B cell (primary cell): ENCODE results near the gene TIPIN. TPM values are rescaled to one million over a fixed set of nuclear protein-coding genes. Genes with fewer than 3 reads are reported as not detected.
"Not testable (repeated sequence)": the region's sequence is repeated elsewhere in the genome, so short reads cannot be mapped to it uniquely, and the experiment has no call there.

Source experiments
- ATAC-seq: fragments of 200-7000 bp; cut with Tn5 transposase; one replicate; pipeline ENCODE4 v1.10.0; 2021; ENCODE audit warnings: low read depth, mild to moderate bottlenecking, moderate number of reproducible peaks, moderate library complexity
- CTCF ChIA-PET: fragments of 350-600 bp; sonication (Branson Sonifier 250); formaldehyde crosslinking; loops from one replicate; lab custom pipeline; 2021; ENCODE audit warnings: antibody characterized with exemption, inconsistent platforms; lab: Charles Lee
- POLR2A ChIA-PET: fragments of 350-600 bp; sonication (Branson Sonifier 250); formaldehyde crosslinking; loops from one replicate; lab custom pipeline; 2021; ENCODE audit warnings: antibody characterized with exemption; lab: Charles Lee
- DNase-seq: peaks from one replicate; pipeline ENCODE4 v3.0.0; 2013
- H2AFZ ChIP-seq: 2 replicates; pipeline ENCODE4 v1.6.1; 2012; ENCODE audit warnings: mild to moderate bottlenecking, low read depth, low read length; ENCODE audit not compliant: insufficient read depth, poor library complexity, severe bottlenecking
- H3K27ac ChIP-seq, 2 donors: 1 replicate in 1 of 2; 2 replicates in 1 of 2; pipeline ENCODE4 v1.5.1; 2012 to 2013; ENCODE audit warnings: low read length in 2 of 2, mild to moderate bottlenecking in 2 of 2, moderate library complexity in 1 of 2
- H3K27me3 ChIP-seq, 4 experiments: fragments of 200-600 bp in 1 of 4; sonication (generic) in 1 of 4; replicated peaks in 1 of 4; 1 replicate in 2 of 4; 2 replicates in 2 of 4; pipeline versions ENCODE4 v1.6.1 to v1.7.0; 2013 to 2016; ENCODE audit warnings: low read length in 3 of 4, mild to moderate bottlenecking in 2 of 4, mixed read lengths in 1 of 4, moderate library complexity in 1 of 4; ENCODE audit not compliant: insufficient read depth in 4 of 4, control insufficient read depth in 3 of 4; ENCODE audit errors: control extremely low read depth in 1 of 4
- H3K36me3 ChIP-seq, 2 experiments: replicated peaks in 1 of 2; 1 replicate in 1 of 2; 2 replicates in 1 of 2; pipeline versions ENCODE4 v1.6.1 to v1.7.1; 2013; ENCODE audit warnings: low read length in 1 of 2; ENCODE audit not compliant: insufficient read depth in 2 of 2, control insufficient read depth in 1 of 2; ENCODE audit errors: control extremely low read depth in 1 of 2, extremely low read depth in 1 of 2
- H3K4me1 ChIP-seq, 2 donors: fragments of 200-600 bp in 1 of 2; sonication (generic) in 1 of 2; 1 replicate in 1 of 2; 2 replicates in 1 of 2; pipeline versions ENCODE4 v1.5.1 to v1.6.1; 2013 to 2017; ENCODE audit warnings: low read length in 2 of 2; ENCODE audit not compliant: control insufficient read depth in 2 of 2, insufficient read depth in 2 of 2
- H3K4me2 ChIP-seq: replicated peaks from 2 replicates; pipeline ENCODE3; 2012; ENCODE audit warnings: mild to moderate bottlenecking, low read depth, low read length; ENCODE audit not compliant: poor library complexity, severe bottlenecking
- H3K4me3 ChIP-seq, 5 experiments: fragments of 200-600 bp in 1 of 5; sonication (generic) in 1 of 5; 1 replicate in 3 of 5; 2 replicates in 2 of 5; pipeline versions ENCODE4 v1.5.1 to v1.7.0; 2011 to 2016; ENCODE audit warnings: low read length in 4 of 5, mild to moderate bottlenecking in 4 of 5, low read depth in 2 of 5, control low read depth in 1 of 5, moderate library complexity in 1 of 5; ENCODE audit not compliant: insufficient read depth in 1 of 5; ENCODE audit errors: control extremely low read depth in 1 of 5, extremely low read depth in 1 of 5
- H3K79me2 ChIP-seq: fragments of 200-600 bp; sonication (generic); one replicate; pipeline ENCODE4 v1.6.0; 2016; ENCODE audit warnings: low read length; ENCODE audit not compliant: control insufficient read depth, insufficient read depth
- H3K9ac ChIP-seq: fragments of 200-600 bp; sonication (generic); 2 replicates; pipeline ENCODE4 v1.6.1; 2017; ENCODE audit warnings: mild to moderate bottlenecking, low read length, moderate library complexity
- H3K9me3 ChIP-seq, 3 donors: one replicate each; pipeline versions ENCODE4 v1.6.1 to v1.7.1; 2013; ENCODE audit warnings: low read length in 2 of 3; ENCODE audit not compliant: control insufficient read depth in 2 of 3, insufficient read depth in 1 of 3; ENCODE audit errors: control extremely low read depth in 1 of 3
- H4K20me1 ChIP-seq: 2 replicates; pipeline ENCODE4 v1.6.0; 2012; ENCODE audit warnings: mild to moderate bottlenecking, low read length; ENCODE audit not compliant: insufficient read depth, control insufficient read depth, poor library complexity, severe bottlenecking
- H3K27ac Mint-ChIP-seq: one replicate; pipeline ENCODE4 v1.8.0; 2021; ENCODE audit warnings: mixed read lengths
- H3K27me3 Mint-ChIP-seq: one replicate; pipeline ENCODE4 v1.8.0; 2021; ENCODE audit warnings: mixed read lengths
- H3K4me1 Mint-ChIP-seq: one replicate; pipeline ENCODE4 v1.8.0; 2021; ENCODE audit warnings: mixed read lengths
- H3K4me3 Mint-ChIP-seq: one replicate; pipeline ENCODE4 v1.8.0; 2021; ENCODE audit warnings: mixed read lengths
- H3K9me3 Mint-ChIP-seq: one replicate; pipeline ENCODE4 v1.8.0; 2022; ENCODE audit warnings: mixed read lengths; ENCODE audit not compliant: insufficient read depth
- CTCF ChIP-seq: fragments of 200-600 bp; IDR thresholded peaks from one replicate; pipeline ENCODE4 v1.8.0; 2022; ENCODE audit warnings: antibody characterized with exemption, mild to moderate bottlenecking
- EZH2 ChIP-seq: IDR thresholded peaks from 2 replicates; pipeline ENCODE4 v1.6.1; 2012; ENCODE audit warnings: borderline replicate concordance, low read depth, mild to moderate bottlenecking, moderate library complexity, low read length; ENCODE audit not compliant: insufficient read depth, poor library complexity, severe bottlenecking
- WGBS: methylation state at CpG from one replicate; pipeline ENCODE4 v1.1.5; 2013; ENCODE audit warnings: missing lambda C conversion rate; ENCODE audit not compliant: insufficient coverage; 5-methylcytosine and 5-hydroxymethylcytosine counted together
- intact Hi-C: fragments of 100-400 bp; cut with micrococcal nuclease; formaldehyde crosslinking; loops from one replicate; pipeline ENCODE4 v1.10.0; 2022
- polyA plus RNA-seq: library from polyadenylated mRNA; depleted of rRNA; stranded (reverse); fragments of >200 nt; gene quantifications from 2 replicates; pipeline ENCODE4 v1.2.3, GENCODE V29; 2012
- total RNA-seq, 2 donors: library from RNA; stranded (reverse); fragments of 120-200 nt in 1 of 2; gene quantifications; 1 replicate in 1 of 2; 2 replicates in 1 of 2; pipeline versions ENCODE4 v1.2.3 to v1.2.4, GENCODE V29; 2013 to 2022

The TIPIN gene
- total and polyA plus RNA-seq, 2 donors (not counting 1 experiment from before 2014, with no cell fraction given) = 4.1 to 8.8 TPM

- no peak overlapping the region for H3K27ac ChIP-seq
- H3K9me3 ChIP-seq = no peaks in the 10 kb centered on the region
- H3K9me3 Mint-ChIP-seq = peaks cover under 1% of the 10 kb centered on the region
- H3K4me3 Mint-ChIP-seq = no peak overlapping the region
- ChIA-PET POLR2A (no interaction called here), CTCF (interaction anchor here (1.3 kb wide), 1 partner anchor 103 kb away, joined by 3 read pairs; the partner anchor contains the start of gene SNAPC5)
- no peak overlapping the region for H3K4me2 ChIP-seq
- peaks cover 94% of the 10 kb centered on the region for H3K79me2 ChIP-seq
- H3K27me3 Mint-ChIP-seq = no peaks in the 10 kb centered on the region
- ATAC-seq (no peak), DNase-seq (no peak)
- intact Hi-C loops = no loop called here
- no peaks in the 10 kb centered on the region for H3K27me3 ChIP-seq
- H3K4me3 ChIP-seq = no peak overlapping the region
- TF ChIP-seq CTCF (no peak), EZH2 (no peak)
- H3K4me1 Mint-ChIP-seq = peaks cover 48% of the 10 kb centered on the region
- peaks cover 0 to 9% of the 10 kb centered on the region in 2 experiments for H3K36me3 ChIP-seq
- H3K4me1 ChIP-seq = peaks cover 26 to 27% of the 10 kb centered on the region in 2 donors
- no CpG with 5 or more reads among the region's 1 CpG for WGBS
- H4K20me1 ChIP-seq = peaks cover 71% of the 10 kb centered on the region
- H2AFZ ChIP-seq = no peak overlapping the region
- H3K27ac Mint-ChIP-seq = no peak overlapping the region
- no peak overlapping the region for H3K9ac ChIP-seq
Measured at GRCh38 chr15:66394915-66395314, 38.4 kb upstream of the TIPIN start.

GRCh38 chr15:66394472-66394871 is 38.0 kb upstream of the TIPIN start:
- Mint-ChIP-seq H3K4me3 (no peak overlapping the region), H3K9me3 (peaks cover 3% of the 10 kb centered on the region), H3K27me3 (no peaks in the 10 kb centered on the region), H3K27ac (no peak overlapping the region), H3K4me1 (peaks cover 52% of the 10 kb centered on the region)
- ATAC-seq (no peak), DNase-seq (no peak)
- Histone ChIP-seq H2AFZ (no peak overlapping the region), H4K20me1 (peaks cover 74% of the 10 kb centered on the region), H3K36me3 (peaks cover 0 to 9% of the 10 kb centered on the region in 2 experiments), H3K4me2 (no peak overlapping the region), H3K4me3 (no peak overlapping the region), H3K79me2 (peaks cover 95% of the 10 kb centered on the region), H3K27ac (no peak overlapping the region), H3K4me1 (peaks cover 30 to 31% of the 10 kb centered on the region in 2 donors), H3K9me3 (peaks cover 0 to 2% (median 0%) of the 10 kb centered on the region in 3 donors), H3K27me3 (no peaks in the 10 kb centered on the region), H3K9ac (no peak overlapping the region)
- TF ChIP-seq EZH2 (no peak), CTCF (no peak)
- POLR2A ChIA-PET = no interaction called here
- CTCF ChIA-PET = interaction anchor here (1.3 kb wide), 1 partner anchor 103 kb away, joined by 3 read pairs; the partner anchor contains the start of gene SNAPC5
- intact Hi-C loops = no loop called here
- WGBS = no CpG with 5 or more reads among the region's 1 CpG

GRCh38 chr15:66393037-66393436 is 36.6 kb upstream of the TIPIN start:
- H3K4me2 ChIP-seq = not testable (repeated sequence)

More at GRCh38 chr15:66393037-66393436, 36.6 kb upstream of the TIPIN start:
- H3K4me3 ChIP-seq, H3K4me3 Mint-ChIP-seq, H3K9ac ChIP-seq, H3K27me3 ChIP-seq, H3K36me3 ChIP-seq, DNase-seq, H3K9me3 Mint-ChIP-seq, POLR2A ChIA-PET, H3K27me3 Mint-ChIP-seq, ATAC-seq, H3K27ac ChIP-seq, H2AFZ ChIP-seq, H3K9me3 ChIP-seq, intact Hi-C loops: not testable (repeated sequence)
- Histone ChIP-seq H3K79me2 (peaks cover 95% of the 10 kb centered on the region), H3K4me1 (peaks cover 45 to 46% of the 10 kb centered on the region in 2 donors), H4K20me1 (peaks cover 81% of the 10 kb centered on the region)
- Mint-ChIP-seq H3K27ac (peak overlapping the region; percentile 15), H3K4me1 (peaks cover 62% of the 10 kb centered on the region)
- no CpG with 5 or more reads among the region's 1 CpG for WGBS
- CTCF ChIA-PET = interaction anchor here (0.6 to 0.7 kb wide), 2 partner anchors 65 to 378 kb away, joined by 3 to 7 read pairs; no protein-coding TSS in a partner anchor
